ENCODE data around the gene KRT84.

DNA sequence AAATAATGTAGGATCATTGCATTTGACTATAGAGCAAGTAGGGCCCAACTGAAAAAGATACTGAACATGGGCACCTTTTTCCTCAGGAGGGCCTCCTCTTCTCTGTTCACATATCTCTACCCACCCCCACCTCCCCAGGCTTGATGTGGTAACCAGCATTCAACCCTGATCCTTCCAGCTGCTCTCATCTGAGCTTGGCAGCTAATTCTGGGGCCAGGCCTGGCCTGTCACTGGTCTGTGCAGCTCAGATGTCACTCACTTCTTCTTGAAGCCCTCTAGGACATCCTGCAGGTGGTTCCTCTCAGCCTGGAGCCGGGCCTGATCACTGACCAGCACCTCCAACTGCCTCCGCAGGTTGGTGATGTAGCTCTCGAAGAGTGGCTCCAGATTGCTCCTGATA is 2.1 kb downstream of the KRT84 start:
- TF ChIP-seq FOXP2 (optimal IDR thresholded peaks at IDR 0.05; ENCODE audit: borderline replicate concordance, extremely low read depth, extremely low read length, insufficient read depth): no peak
- TF ChIP-seq REST (IDR thresholded peaks at IDR 0.05; ENCODE audit: insufficient read depth in 1 of 2, low read depth in 2 of 2, low read length in 2 of 2): no peak
- TF ChIP-seq TAF1 (IDR thresholded peaks at IDR 0.05; ENCODE audit: borderline replicate concordance, insufficient read depth, low read length): no peak
- TF ChIP-seq SIN3A (IDR thresholded peaks at IDR 0.05; ENCODE audit: borderline replicate concordance, insufficient read depth, low read length): no peak

All from PFSK-1 (cell line).